ENCODE measurements around the gene NUCKS1.

GRCh38 chr1:205775015-205775716 is 25.2 kb upstream of the NUCKS1 start, which contains the start of gene RAB29:
- TF ChIP-seq CTCF (conservative IDR thresholded peaks at IDR 0.05; ENCODE audit: low read depth, low read length) (no peak), EZH2phosphoT487 (IDR thresholded peaks at IDR 0.05; ENCODE audit: borderline replicate concordance, low read length) (no peak), EZH2 (IDR thresholded peaks at IDR 0.05; ENCODE audit: low read length, unreplicated experiment) (no peak)

All from PC-3 (cell line).